Mucosa of descending colon (tissue), 3 donors: ENCODE measurements around the gene GPS1. TPM values are rescaled to one million over a fixed set of nuclear protein-coding genes. Genes with fewer than 3 reads are reported as not detected.

Source experiments
- ATAC-seq: fragments of 200-7000 bp; cut with Tn5 transposase; one replicate; pipeline ENCODE4 v1.9.1; 2020; ENCODE audit warnings: mild to moderate bottlenecking, moderate library complexity
- DNase-seq, 3 donors: peaks; one replicate each; pipeline ENCODE4 v3.0.0-alpha.2; 2020
- H3K36me3 ChIP-seq: fragments of 200-600 bp; one replicate; pipeline ENCODE4 v1.8.0; 2021; ENCODE audit warnings: low read depth, mild to moderate bottlenecking
- H3K4me1 ChIP-seq: fragments of 200-600 bp; one replicate; pipeline ENCODE4 v1.8.0; 2021; ENCODE audit warnings: low read depth, mild to moderate bottlenecking
- H3K4me3 ChIP-seq: fragments of 200-600 bp; one replicate; pipeline ENCODE4 v1.8.0; 2021; ENCODE audit warnings: mild to moderate bottlenecking
- H3K9me3 ChIP-seq: fragments of 200-600 bp; one replicate; pipeline ENCODE4 v1.8.0; 2021; ENCODE audit warnings: mild to moderate bottlenecking
- CTCF ChIP-seq: fragments of 200-600 bp; IDR thresholded peaks from one replicate; pipeline ENCODE4 v1.8.0; 2022; ENCODE audit warnings: antibody characterized with exemption, mild to moderate bottlenecking
- intact Hi-C, 2 donors: fragments of 100-400 bp; cut with DNase I in 1 of 2; cut with micrococcal nuclease in 1 of 2; formaldehyde crosslinking; loops; one replicate each; pipeline versions ENCODE4 v1.11.0 to v1.11.1; 2022; cut with DNase I, micrococcal nuclease
- total RNA-seq, 3 donors: library from RNA; stranded (reverse); fragmentation: NEBNext Ultra II Directional in 2 of 3; extraction: Animal tissue kit (Norgen Biotek cat#: 25700) in 2 of 3; gene quantifications; one replicate each; pipeline versions ENCODE4 v1.2.1 to v1.2.4, GENCODE V29; 2021 to 2023
- donor health status: DM: no; HTN: no; CAD: no; lungs with moderate emphysema.
- donor health status: DM: no; HTN: no; CAD: no.
- donor health status: DM: no; HTN: yes; CAD: no.

Gene GPS1
- total RNA-seq, 3 donors from 2014 or later: 73.6 to 81.6 (median 80.4) TPM

GRCh38 chr17:82016061-82016874, 35.4 kb upstream of the GPS1 start:
- intact Hi-C loops: loop anchor here in 1 of 2 donors (5.0 kb wide), 1 partner anchor 54 kb away; the partner anchor contains the start of gene NOTUM

GRCh38 chr17:82016875-82017459, 34.7 kb upstream of the GPS1 start:
- H3K4me3 ChIP-seq: no peak overlapping the region
- no peak for DNase-seq
- H3K36me3 ChIP-seq: no peaks in the 10 kb centered on the region
- no peak for TF ChIP-seq CTCF
- intact Hi-C loops: loop anchor here in 1 of 2 donors (5.0 kb wide), 1 partner anchor 55 kb away; the partner anchor contains the start of gene NOTUM
- H3K9me3 ChIP-seq: no peaks in the 10 kb centered on the region
- no peak for ATAC-seq
- H3K4me1 ChIP-seq: peaks cover 18% of the 10 kb centered on the region

More at GRCh38 chr17:82016061-82016874, 35.4 kb upstream of the GPS1 start:
- Histone ChIP-seq H3K36me3 (no peaks in the 10 kb centered on the region), H3K4me3 (no peak overlapping the region), H3K9me3 (no peaks in the 10 kb centered on the region), H3K4me1 (peaks cover 14% of the 10 kb centered on the region)
- no peak for TF ChIP-seq CTCF
- no peak for DNase-seq
- no peak for ATAC-seq

GRCh38 chr17:82017612-82018151, 34.0 kb upstream of the GPS1 start:
- intact Hi-C loops: loop anchor here in 1 of 2 donors (5.0 kb wide), 1 partner anchor 55 kb away; the partner anchor contains the start of gene NOTUM
- no peaks in the 10 kb centered on the region for H3K9me3 ChIP-seq
- H3K4me1 ChIP-seq: peaks cover 18% of the 10 kb centered on the region
- TF ChIP-seq CTCF: no peak
- DNase-seq (no peak), ATAC-seq (no peak)
- no peak overlapping the region for H3K4me3 ChIP-seq
- no peaks in the 10 kb centered on the region for H3K36me3 ChIP-seq

- Histone ChIP-seq H3K9me3 (no peaks in the 10 kb centered on the region), H3K4me3 (no peak overlapping the region), H3K4me1 (peaks cover 18% of the 10 kb centered on the region), H3K36me3 (no peaks in the 10 kb centered on the region)
- no peak for TF ChIP-seq CTCF
- DNase-seq (no peak), ATAC-seq (no peak)
- intact Hi-C loops: loop anchor here in 1 of 2 donors (5.0 kb wide), 1 partner anchor 56 kb away; the partner anchor contains the start of gene NOTUM
Observed at GRCh38 chr17:82018152-82018988, 33.3 kb upstream of the GPS1 start.
